ENCODE results near the gene ADIG. TPM values are rescaled to one million over a fixed set of nuclear protein-coding genes. Genes with fewer than 3 reads are reported as not detected.
A peak's percentile ranks its signal among the peaks of the same experiment; 100 is the strongest.

The ADIG gene
- not detected for polyA plus RNA-seq (ENCODE audit: insufficient read length in 10 of 10)
- long read RNA-seq, donor 1 = 0 reads
- long read RNA-seq, donor 2 = 0 reads
- long read RNA-seq, donor 3 = 0 reads
- long read RNA-seq, donor 4 = 0 reads
- long read RNA-seq, donor 5 = 0 reads
- long read RNA-seq, donor 6 = 0 reads
- long read RNA-seq, donor 7 = 0 reads
- long read RNA-seq, donor 8 = 0 reads
- long read RNA-seq, donor 9 = 0 reads

GRCh38 chr20:38581013-38581412 lies at the start of gene ADIG:
Gene ADIG, plus strand, starts transcription at chr20:38581197. Its CDS starts 54 bp downstream, at chr20:38581251.
- peak in 2 of 3 donors; percentile 11 to 30 for DNase-seq

GRCh38 chr20:38534756-38535155 lies 46.2 kb upstream of the ADIG start:
- DNase-seq = no peak

- DNase-seq = no peak
Measured at GRCh38 chr20:38536310-38536709, 44.7 kb upstream of the ADIG start.

GRCh38 chr20:38537176-38537575 lies 43.8 kb upstream of the ADIG start:
- no peak for DNase-seq

- DNase-seq = no peak
Measured at GRCh38 chr20:38538789-38539188, 42.2 kb upstream of the ADIG start.

GRCh38 chr20:38543014-38543906 lies 37.7 kb upstream of the ADIG start:
- DNase-seq = no peak

GRCh38 chr20:38545771-38546170 lies 35.2 kb upstream of the ADIG start:
- no peak for DNase-seq

- DNase-seq = peak in 2 of 3 donors; percentile 1 to 43
Measured at GRCh38 chr20:38547288-38548085, 33.5 kb upstream of the ADIG start.

GRCh38 chr20:38548356-38549083 lies 32.5 kb upstream of the ADIG start:
- no peak for DNase-seq

- no peak for DNase-seq
Measured at GRCh38 chr20:38550274-38550673, 30.7 kb upstream of the ADIG start.

- no peak for DNase-seq
Measured at GRCh38 chr20:38551056-38551626, 29.9 kb upstream of the ADIG start.

- DNase-seq = no peak
Measured at GRCh38 chr20:38554986-38555385, 26.0 kb upstream of the ADIG start.

- no peak for DNase-seq
Measured at GRCh38 chr20:38555395-38555794, 25.6 kb upstream of the ADIG start.

GRCh38 chr20:38557174-38557573 lies 23.8 kb upstream of the ADIG start:
- no peak for DNase-seq

- no peak for DNase-seq
Measured at GRCh38 chr20:38558596-38559360, 22.2 kb upstream of the ADIG start.

GRCh38 chr20:38559764-38560163 lies 21.2 kb upstream of the ADIG start:
- DNase-seq = no peak

GRCh38 chr20:38563802-38564431 lies 17.1 kb upstream of the ADIG start:
- no peak for DNase-seq

GRCh38 chr20:38564680-38565079 lies 16.3 kb upstream of the ADIG start:
- no peak for DNase-seq

GRCh38 chr20:38566036-38566598 lies 14.9 kb upstream of the ADIG start:
- no peak for DNase-seq
